Mesenchymal stem cell (in vitro differentiated cells and primary cell): ENCODE measurements around the gene EMP2.

Source experiments
- DNase-seq: peaks from one replicate; pipeline ENCODE4 v3.0.0-alpha.2; 2013
- H2AFZ ChIP-seq: one replicate; pipeline ENCODE4 v1.6.1; 2013; ENCODE audit warnings: low read depth, mild to moderate bottlenecking, control low read depth, inconsistent platforms, low read length, moderate library complexity
- H2AK5ac ChIP-seq: 2 replicates; pipeline ENCODE4 v1.6.1; 2013; ENCODE audit warnings: low read length, moderate library complexity, mild to moderate bottlenecking, inconsistent platforms; ENCODE audit not compliant: severe bottlenecking
- H2BK120ac ChIP-seq: one replicate; pipeline ENCODE4 v1.6.1; 2013; ENCODE audit warnings: low read depth, mild to moderate bottlenecking, inconsistent platforms, low read length, moderate library complexity
- H2BK12ac ChIP-seq, 2 experiments: one replicate each; pipeline ENCODE4 v1.6.1; 2013; ENCODE audit warnings: inconsistent platforms in 2 of 2, low read length in 2 of 2, mild to moderate bottlenecking in 2 of 2, moderate library complexity in 2 of 2, control low read depth in 1 of 2
- H2BK15ac ChIP-seq: one replicate; pipeline ENCODE4 v1.6.1; 2013; ENCODE audit warnings: mild to moderate bottlenecking, low read depth, inconsistent platforms; ENCODE audit not compliant: poor library complexity, severe bottlenecking
- H2BK5ac ChIP-seq: 2 replicates; pipeline ENCODE4 v1.6.1; 2013; ENCODE audit warnings: low read depth, mild to moderate bottlenecking, low read length, control low read depth, inconsistent platforms; ENCODE audit not compliant: poor library complexity, severe bottlenecking
- H3K14ac ChIP-seq, 2 experiments: one replicate each; pipeline ENCODE4 v1.6.1; 2013; ENCODE audit warnings: inconsistent platforms in 2 of 2, low read length in 2 of 2, control low read depth in 1 of 2, mild to moderate bottlenecking in 1 of 2, moderate library complexity in 1 of 2
- H3K18ac ChIP-seq, 2 experiments: one replicate each; pipeline ENCODE4 v1.6.1; 2013; ENCODE audit warnings: inconsistent platforms in 2 of 2, low read length in 2 of 2, control low read depth in 1 of 2, low read depth in 1 of 2, mild to moderate bottlenecking in 1 of 2
- H3K23ac ChIP-seq, 2 experiments: one replicate each; pipeline ENCODE4 v1.6.1; 2013; ENCODE audit warnings: inconsistent platforms in 2 of 2, low read length in 2 of 2, mild to moderate bottlenecking in 2 of 2, moderate library complexity in 2 of 2, control low read depth in 1 of 2
- H3K27ac ChIP-seq: 2 replicates; pipeline ENCODE4 v1.5.1; 2013; ENCODE audit warnings: mild to moderate bottlenecking, moderate library complexity, low read length, control low read depth, inconsistent platforms; ENCODE audit not compliant: poor library complexity, severe bottlenecking
- H3K27me3 ChIP-seq, 2 experiments: 2 replicates each; pipeline versions ENCODE4 v1.6.1 to v1.7.0; 2013; ENCODE audit warnings: low read length in 2 of 2, mild to moderate bottlenecking in 2 of 2, moderate library complexity in 2 of 2, control low read depth in 1 of 2, inconsistent platforms in 1 of 2; ENCODE audit not compliant: control insufficient read depth in 1 of 2, insufficient read depth in 1 of 2
- H3K36me3 ChIP-seq, 2 experiments: 2 replicates each; pipeline versions ENCODE4 v1.6.1 to v1.7.0; 2013; ENCODE audit warnings: low read length in 2 of 2, control low read depth in 1 of 2, inconsistent platforms in 1 of 2, low read depth in 1 of 2, mild to moderate bottlenecking in 1 of 2; ENCODE audit not compliant: insufficient read depth in 2 of 2, control insufficient read depth in 1 of 2
- H3K4ac ChIP-seq, 2 experiments: one replicate each; pipeline ENCODE4 v1.6.1; 2013; ENCODE audit warnings: inconsistent platforms in 2 of 2, low read length in 2 of 2, mild to moderate bottlenecking in 2 of 2, moderate library complexity in 2 of 2, control low read depth in 1 of 2, low read depth in 1 of 2
- H3K4me1 ChIP-seq: 2 replicates; pipeline ENCODE4 v1.6.1; 2013; ENCODE audit warnings: low read depth, low read length, control low read depth; ENCODE audit not compliant: control insufficient read depth, insufficient read depth
- H3K4me2 ChIP-seq: 2 replicates; pipeline ENCODE4 v1.6.1; 2013; ENCODE audit warnings: low read length, mild to moderate bottlenecking, inconsistent platforms; ENCODE audit not compliant: poor library complexity, severe bottlenecking
- H3K4me3 ChIP-seq, 2 experiments: 2 replicates each; pipeline versions ENCODE4 v1.5.1 to v1.7.0; 2013; ENCODE audit warnings: low read length in 2 of 2, mild to moderate bottlenecking in 2 of 2, control low read depth in 1 of 2, low read depth in 1 of 2; ENCODE audit not compliant: insufficient read depth in 1 of 2
- H3K79me1 ChIP-seq: replicated peaks from 2 replicates; pipeline ENCODE4 v1.6.1; 2013; ENCODE audit warnings: mild to moderate bottlenecking, control low read depth, low read length, inconsistent platforms; ENCODE audit not compliant: poor library complexity, severe bottlenecking
- H3K9ac ChIP-seq: 2 replicates; pipeline ENCODE4 v1.7.0; 2013; ENCODE audit warnings: mild to moderate bottlenecking, low read length, moderate library complexity
- H3K9me3 ChIP-seq: 2 replicates; pipeline ENCODE4 v1.7.0; 2013; ENCODE audit warnings: mild to moderate bottlenecking, low read length; ENCODE audit not compliant: control insufficient read depth
- H4K8ac ChIP-seq: one replicate; pipeline ENCODE4 v1.6.1; 2013; ENCODE audit warnings: inconsistent platforms, mild to moderate bottlenecking, low read length, moderate library complexity
- H4K91ac ChIP-seq: one replicate; pipeline ENCODE4 v1.6.1; 2013; ENCODE audit warnings: mild to moderate bottlenecking, low read length, inconsistent platforms
- WGBS: methylation state at CpG from one replicate; pipeline ENCODE4 v1.1.7; 2013; ENCODE audit warnings: mixed read lengths; 5-methylcytosine and 5-hydroxymethylcytosine counted together

EMP2 gene

GRCh38 chr16:10616419-10616755 is 36.0 kb upstream of the EMP2 start:
- H3K14ac ChIP-seq = no peak overlapping the region
- H3K9me3 ChIP-seq = no peaks in the 10 kb centered on the region
- H2BK120ac ChIP-seq = no peak overlapping the region
- no peak overlapping the region for H2BK15ac ChIP-seq
- H3K4me3 ChIP-seq = no peak overlapping the region
- 66% methylated on average over 5 of the region's 6 CpGs for WGBS
- no peak overlapping the region for H3K23ac ChIP-seq
- no peak overlapping the region for H2BK5ac ChIP-seq
- no peak overlapping the region for H2AK5ac ChIP-seq
- no peaks in the 10 kb centered on the region for H3K36me3 ChIP-seq
- no peak overlapping the region for H4K8ac ChIP-seq
- H3K4me1 ChIP-seq = no peaks in the 10 kb centered on the region
- no peak overlapping the region for H2BK12ac ChIP-seq
- peaks cover 14 to 35% of the 10 kb centered on the region in 2 experiments for H3K27me3 ChIP-seq
- no peak for DNase-seq
- H3K9ac ChIP-seq = no peak overlapping the region
- H3K79me1 ChIP-seq = no peaks in the 10 kb centered on the region
- H3K4me2 ChIP-seq = no peak overlapping the region
- H3K27ac ChIP-seq = no peak overlapping the region
- H4K91ac ChIP-seq = no peak overlapping the region
- no peak overlapping the region for H3K4ac ChIP-seq
- H2AFZ ChIP-seq = no peak overlapping the region
- H3K18ac ChIP-seq = no peak overlapping the region

DNA sequence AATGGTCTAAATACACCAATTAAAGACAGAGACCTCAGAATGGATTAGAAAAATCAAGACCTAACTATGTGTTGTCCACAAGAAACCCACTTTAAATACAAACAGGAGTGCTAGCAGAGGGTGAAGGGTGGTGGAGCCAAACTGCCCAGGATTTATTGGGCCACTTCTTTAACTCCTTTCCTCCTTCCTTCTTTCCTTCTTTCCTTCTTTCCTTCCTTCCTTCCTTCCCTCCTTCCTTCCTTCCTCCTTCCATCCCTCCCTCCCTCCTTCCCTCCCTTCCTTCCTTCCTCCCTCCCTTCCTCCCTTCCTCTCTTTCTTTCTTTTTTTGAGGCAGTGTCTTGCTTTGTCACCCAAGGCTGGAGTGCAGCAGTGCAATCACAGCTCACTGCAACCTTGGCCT is 34.3 kb upstream of the EMP2 start:
- Histone ChIP-seq H2AFZ (no peak overlapping the region), H2AK5ac (no peak overlapping the region), H2BK5ac (no peak overlapping the region), H2BK12ac (no peak overlapping the region), H3K4ac (no peak overlapping the region), H4K8ac (no peak overlapping the region), H3K9me3 (no peaks in the 10 kb centered on the region), H3K36me3 (no peaks in the 10 kb centered on the region), H3K4me1 (no peaks in the 10 kb centered on the region), H2BK15ac (no peak overlapping the region), H3K27ac (no peak overlapping the region), H3K18ac (no peak overlapping the region), H3K23ac (no peak overlapping the region), H3K27me3 (peaks cover 8 to 27% of the 10 kb centered on the region in 2 experiments), H3K79me1 (no peaks in the 10 kb centered on the region), H3K4me2 (no peak overlapping the region), H3K4me3 (no peak overlapping the region), H3K9ac (no peak overlapping the region), H3K14ac (no peak overlapping the region), H2BK120ac (no peak overlapping the region), H4K91ac (no peak overlapping the region)
- no peak for DNase-seq

DNA sequence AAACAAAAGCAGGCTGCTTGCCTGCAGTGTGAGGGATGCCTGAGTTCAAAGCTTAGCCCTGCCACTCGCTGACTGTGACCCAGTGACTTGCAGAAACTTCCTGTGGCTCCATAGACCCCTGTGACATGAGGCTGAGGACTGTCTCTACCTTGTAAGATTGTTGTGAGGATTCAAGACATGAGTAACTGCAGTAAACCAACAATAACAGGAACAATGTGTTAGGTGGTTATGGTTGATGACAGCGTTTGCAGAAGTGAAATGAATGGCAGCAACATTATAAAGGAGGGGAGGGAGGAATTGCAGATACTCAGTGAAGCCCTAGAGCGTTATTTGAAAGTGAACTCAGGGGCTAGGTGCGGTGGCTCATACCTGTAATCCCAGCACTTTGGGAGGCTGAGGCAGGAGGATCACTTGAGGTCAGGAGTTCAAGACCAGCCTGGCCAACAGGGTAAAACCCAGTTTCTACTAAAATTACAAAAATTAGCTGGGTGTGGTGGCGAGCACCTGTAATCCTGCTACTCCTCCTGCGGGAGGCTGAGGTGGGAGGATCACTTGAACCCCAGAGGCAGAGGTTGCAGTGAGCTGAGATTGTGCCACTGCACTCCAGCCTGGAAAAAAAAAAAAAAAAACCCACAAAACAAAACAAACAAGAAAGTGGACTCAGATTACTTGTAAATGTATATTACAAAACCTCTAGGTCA is 33.5 kb upstream of the EMP2 start:
- peaks cover 3% of the 10 kb centered on the region for H3K4me1 ChIP-seq
- no peak overlapping the region for H2AK5ac ChIP-seq
- H3K79me1 ChIP-seq = no peaks in the 10 kb centered on the region
- H3K27ac ChIP-seq = no peak overlapping the region
- H2AFZ ChIP-seq = no peak overlapping the region
- H3K9ac ChIP-seq = no peak overlapping the region
- no peak overlapping the region for H2BK15ac ChIP-seq
- no peak overlapping the region for H3K18ac ChIP-seq
- H3K23ac ChIP-seq = no peak overlapping the region
- H2BK12ac ChIP-seq = no peak overlapping the region
- 80% methylated on average over 6 of the region's 6 CpGs for WGBS
- H2BK5ac ChIP-seq = no peak overlapping the region
- no peak for DNase-seq
- H3K36me3 ChIP-seq = no peaks in the 10 kb centered on the region
- H4K8ac ChIP-seq = no peak overlapping the region
- no peak overlapping the region for H4K91ac ChIP-seq
- no peak overlapping the region for H3K4me3 ChIP-seq
- no peak overlapping the region for H3K14ac ChIP-seq
- peaks cover 1 to 22% of the 10 kb centered on the region in 2 experiments for H3K27me3 ChIP-seq
- H3K9me3 ChIP-seq = no peaks in the 10 kb centered on the region
- H3K4me2 ChIP-seq = no peak overlapping the region
- H3K4ac ChIP-seq = no peak overlapping the region
- H2BK120ac ChIP-seq = no peak overlapping the region

DNA sequence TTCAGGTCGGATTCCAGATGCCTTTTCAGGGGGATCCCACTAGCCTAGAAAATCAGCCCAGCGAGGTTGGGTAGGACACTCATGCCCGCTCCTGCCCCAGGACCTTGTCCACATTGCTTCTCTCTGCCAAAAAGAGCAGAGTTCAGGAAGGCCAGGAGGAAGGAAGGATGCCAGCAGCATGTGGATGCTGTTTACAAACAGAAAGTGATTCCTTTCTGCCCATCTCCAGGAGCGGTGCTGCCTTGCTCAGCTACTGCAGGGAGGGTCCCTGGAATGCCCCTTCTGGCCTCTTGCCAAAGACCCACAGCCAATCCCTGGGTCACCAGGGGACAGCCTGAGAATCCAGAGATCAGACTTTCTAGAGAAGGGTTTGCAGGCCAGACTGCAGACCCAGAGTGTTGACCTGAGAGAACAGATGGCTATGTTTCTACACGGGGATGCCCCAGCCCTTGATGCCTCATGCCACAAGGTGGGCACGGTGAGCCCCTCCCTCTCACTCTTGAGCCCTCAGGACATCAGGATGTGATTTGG is 32.3 kb upstream of the EMP2 start:
- no peak overlapping the region for H2AFZ ChIP-seq
- H2BK12ac ChIP-seq = no peak overlapping the region
- H3K27me3 ChIP-seq = peaks cover 0 to 10% of the 10 kb centered on the region in 2 experiments
- no peak overlapping the region for H3K14ac ChIP-seq
- H3K4me1 ChIP-seq = peaks cover 3% of the 10 kb centered on the region
- no peak overlapping the region for H2BK120ac ChIP-seq
- H3K4me3 ChIP-seq = no peak overlapping the region
- H3K79me1 ChIP-seq = no peaks in the 10 kb centered on the region
- H3K18ac ChIP-seq = no peak overlapping the region
- no peak overlapping the region for H3K23ac ChIP-seq
- H2BK5ac ChIP-seq = no peak overlapping the region
- H3K36me3 ChIP-seq = no peaks in the 10 kb centered on the region
- WGBS = 70% methylated on average over 6 of the region's 6 CpGs
- no peak overlapping the region for H2AK5ac ChIP-seq
- H3K27ac ChIP-seq = no peak overlapping the region
- no peak overlapping the region for H2BK15ac ChIP-seq
- H3K9me3 ChIP-seq = no peaks in the 10 kb centered on the region
- no peak for DNase-seq
- no peak overlapping the region for H4K8ac ChIP-seq
- H3K9ac ChIP-seq = no peak overlapping the region
- no peak overlapping the region for H3K4ac ChIP-seq
- H4K91ac ChIP-seq = no peak overlapping the region
- H3K4me2 ChIP-seq = no peak overlapping the region
